AG04450 (cell line): ENCODE results near the gene ANKRD42. TPM values are rescaled to one million over a fixed set of nuclear protein-coding genes. Genes with fewer than 3 reads are reported as not detected.

Source experiments
- CTCF ChIA-PET: fragments of 300-600, 350-600 bp; formaldehyde crosslinking; extraction: SDS; loops from one replicate; lab custom pipeline; 2022; ENCODE audit warnings: antibody characterized with exemption, inconsistent platforms; lab: Charles Lee
- POLR2A ChIA-PET: fragments of 350-600 bp; formaldehyde crosslinking; extraction: SDS; loops from one replicate; lab custom pipeline; 2021; ENCODE audit warnings: antibody characterized with exemption, inconsistent platforms; lab: Yijun Ruan, JAX
- DNase-seq: peaks from one replicate; pipeline ENCODE4 v3.0.0-alpha.2; 2011; ENCODE audit warnings: low read depth, low spot score
- H3K27ac ChIP-seq: one replicate; pipeline ENCODE4 v1.5.1; 2012; ENCODE audit warnings: low read depth, low read length, control low read depth
- H3K27me3 ChIP-seq: one replicate; pipeline ENCODE4 v1.6.0; 2012; ENCODE audit warnings: low read length; ENCODE audit not compliant: control insufficient read depth, insufficient read depth
- H3K4me3 ChIP-seq: 2 replicates; pipeline ENCODE4 v1.5.1; 2011; ENCODE audit warnings: mild to moderate bottlenecking, low read depth, low read length, control low read depth
- H3K9me3 ChIP-seq: 2 replicates; pipeline ENCODE4 v1.5.1; 2012; ENCODE audit warnings: low read length; ENCODE audit not compliant: control insufficient read depth, insufficient read depth
- polyA minus RNA-seq: library from RNA; depleted of rRNA, polyadenylated mRNA; stranded (reverse); fragments of >200 nt; gene quantifications from 2 replicates; pipeline ENCODE4 v1.2.3, GENCODE V29; 2011; rRNA and poly(A)+ RNA removed
- polyA plus RNA-seq: library from polyadenylated mRNA; depleted of rRNA; stranded (reverse); fragments of >200 nt; gene quantifications from 2 replicates; pipeline ENCODE4 v1.2.3, GENCODE V29; 2011; rRNA removed
- TF ChIP-seq, protein P1 (sequence below): IDR thresholded peaks from 2 replicates; pipeline ENCODE4 v1.5.1; 2011; ENCODE audit warnings: low read depth, low read length, control low read depth, inconsistent platforms

Gene ANKRD42
- 7.7 and 8.6 TPM in 2 replicates for polyA plus RNA-seq
- polyA minus RNA-seq = 5.8 and 7.0 TPM in 2 replicates

DNA sequence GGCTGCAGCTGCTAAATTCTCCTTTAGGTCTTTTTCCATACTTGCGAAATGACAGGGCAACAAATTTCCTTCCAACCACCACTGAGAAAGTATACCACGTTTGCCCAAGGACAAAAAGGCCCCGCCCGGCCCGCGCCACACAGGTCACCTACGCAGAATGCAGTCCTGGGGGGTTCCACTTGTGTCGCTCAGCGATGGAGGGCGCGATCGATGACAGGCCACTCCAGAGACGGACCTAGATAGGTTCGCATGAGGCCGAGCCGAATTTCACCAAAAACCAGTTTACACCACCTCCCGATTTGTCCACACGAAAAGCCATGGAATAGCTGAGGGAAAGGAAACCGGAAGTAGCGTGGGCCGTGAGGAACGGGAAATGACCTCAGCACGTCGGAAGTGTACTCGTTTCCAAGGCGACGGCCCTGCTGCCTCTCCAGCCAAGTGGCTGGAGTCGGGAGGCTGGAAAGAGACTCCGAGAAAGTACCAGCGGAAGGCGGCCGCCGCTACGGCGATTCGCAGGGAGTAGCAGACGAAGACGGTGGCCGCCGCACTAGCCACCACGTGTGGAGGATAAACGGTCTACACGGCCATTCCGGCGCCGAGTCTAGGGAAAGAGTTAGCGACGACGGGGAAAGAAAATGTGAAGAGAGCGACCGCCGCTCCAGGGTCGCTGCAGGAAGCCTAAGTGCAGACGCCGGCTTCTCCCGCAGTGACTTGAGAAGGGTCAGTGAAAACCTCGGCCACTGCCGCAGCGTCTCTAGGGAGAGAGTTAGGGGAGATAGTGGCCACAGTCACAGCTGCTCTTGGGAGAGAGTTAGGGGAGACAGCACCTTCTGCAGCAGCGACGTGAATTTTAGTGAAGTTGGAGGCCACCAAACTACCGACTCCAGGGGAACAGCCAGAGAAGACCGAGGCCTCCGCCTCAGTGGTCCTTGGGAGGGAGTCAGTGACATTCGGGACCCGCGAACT lies at the start of gene ANKRD42:
TSS of gene ANKRD42 (plus strand) at position 398 of the 966 bp plus-strand sequence. CDS start 959 bp downstream, outside the sequence.
- H3K27ac ChIP-seq = peak within 1 kb of the TSS; percentile 83
- H3K27me3 ChIP-seq = no peaks in the 10 kb centered on the region
- peak within 1 kb of the TSS; percentile 93 for H3K4me3 ChIP-seq
- TF ChIP-seq, protein P1, sequence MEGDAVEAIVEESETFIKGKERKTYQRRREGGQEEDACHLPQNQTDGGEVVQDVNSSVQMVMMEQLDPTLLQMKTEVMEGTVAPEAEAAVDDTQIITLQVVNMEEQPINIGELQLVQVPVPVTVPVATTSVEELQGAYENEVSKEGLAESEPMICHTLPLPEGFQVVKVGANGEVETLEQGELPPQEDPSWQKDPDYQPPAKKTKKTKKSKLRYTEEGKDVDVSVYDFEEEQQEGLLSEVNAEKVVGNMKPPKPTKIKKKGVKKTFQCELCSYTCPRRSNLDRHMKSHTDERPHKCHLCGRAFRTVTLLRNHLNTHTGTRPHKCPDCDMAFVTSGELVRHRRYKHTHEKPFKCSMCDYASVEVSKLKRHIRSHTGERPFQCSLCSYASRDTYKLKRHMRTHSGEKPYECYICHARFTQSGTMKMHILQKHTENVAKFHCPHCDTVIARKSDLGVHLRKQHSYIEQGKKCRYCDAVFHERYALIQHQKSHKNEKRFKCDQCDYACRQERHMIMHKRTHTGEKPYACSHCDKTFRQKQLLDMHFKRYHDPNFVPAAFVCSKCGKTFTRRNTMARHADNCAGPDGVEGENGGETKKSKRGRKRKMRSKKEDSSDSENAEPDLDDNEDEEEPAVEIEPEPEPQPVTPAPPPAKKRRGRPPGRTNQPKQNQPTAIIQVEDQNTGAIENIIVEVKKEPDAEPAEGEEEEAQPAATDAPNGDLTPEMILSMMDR = no peak
- no peaks in the 10 kb centered on the region for H3K9me3 ChIP-seq
- peak; percentile 84 for DNase-seq
- ChIA-PET POLR2A (interaction anchor here (0.5 to 1.4 kb wide), 3 partner anchors 30 to 56 kb away, joined by 3 to 5 read pairs (median 3); partner anchors contain the start of gene PCF11), CTCF (interaction anchor here (0.9 kb wide), 1 partner anchor 326 kb away, joined by 3 read pairs; no protein-coding TSS in a partner anchor)

GRCh38 chr11:83147895-83148294 lies 45.6 kb upstream of the ANKRD42 start:
- no peak for DNase-seq
- TF ChIP-seq, protein P1 = no peak
- POLR2A ChIA-PET = interaction anchor here (0.8 kb wide), 1 partner anchor 9 kb away, joined by 3 read pairs; the partner anchor contains the start of gene PCF11
- Histone ChIP-seq H3K9me3 (no peaks in the 10 kb centered on the region), H3K4me3 (no peak overlapping the region), H3K27ac (no peak overlapping the region), H3K27me3 (no peaks in the 10 kb centered on the region)
- CTCF ChIA-PET = interaction anchor here (1.5 to 1.7 kb wide), 2 partner anchors 102 to 672 kb away, joined by 3 to 5 read pairs; no protein-coding TSS in a partner anchor

GRCh38 chr11:83150450-83150849 lies 43.1 kb upstream of the ANKRD42 start:
- Histone ChIP-seq H3K9me3 (no peaks in the 10 kb centered on the region), H3K27ac (no peak overlapping the region), H3K4me3 (no peak overlapping the region), H3K27me3 (no peaks in the 10 kb centered on the region)
- ChIA-PET CTCF (interaction anchor here (0.6 to 1.0 kb wide), 2 partner anchors 21 to 105 kb away, joined by 3 to 4 read pairs; no protein-coding TSS in a partner anchor), POLR2A (no interaction called here)
- no peak for DNase-seq
- TF ChIP-seq, protein P1 = no peak

DNA sequence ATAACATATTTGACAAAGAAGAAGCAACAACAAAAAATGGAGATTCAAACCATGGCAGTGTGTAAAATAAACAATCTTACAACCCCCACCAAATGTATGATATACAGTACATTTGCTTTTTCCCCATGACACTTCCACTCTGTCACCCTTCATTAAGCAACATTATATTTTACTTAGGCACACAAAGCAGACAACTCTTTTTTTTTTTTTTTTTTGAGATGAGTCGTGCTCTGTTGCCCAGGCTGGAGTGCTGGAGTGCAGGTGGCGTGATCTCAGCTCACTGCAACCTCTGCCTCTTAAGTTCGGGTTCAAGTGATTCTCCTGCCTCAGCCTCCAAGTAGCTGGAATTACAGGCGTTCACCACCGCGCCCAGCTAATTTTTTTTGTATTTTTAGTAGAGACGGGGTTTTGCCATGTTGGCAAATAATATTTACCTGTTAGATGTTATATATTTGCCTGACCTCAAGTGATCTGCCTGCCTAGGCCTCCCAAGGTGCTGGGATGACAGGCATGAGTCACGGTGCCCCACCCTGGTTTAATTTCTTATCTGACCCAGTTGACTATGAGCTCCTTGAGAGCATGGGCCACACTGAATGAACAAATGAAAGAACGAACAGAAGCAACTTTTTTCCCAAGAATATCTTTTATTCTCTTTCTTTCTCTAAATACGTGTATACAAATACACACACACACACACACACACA lies 42.1 kb upstream of the ANKRD42 start:
- Histone ChIP-seq H3K27me3 (no peaks in the 10 kb centered on the region), H3K4me3 (no peak overlapping the region), H3K27ac (no peak overlapping the region), H3K9me3 (no peaks in the 10 kb centered on the region)
- ChIA-PET CTCF (no interaction called here), POLR2A (no interaction called here)
- no peak for DNase-seq
- TF ChIP-seq, protein P1 = no peak
